K562 (cell line): ENCODE data around the gene SLCO2B1.

Source experiments
- MXD1 ChIP-seq: fragments of 250-450 bp; sonication (Bioruptor Pico); IDR thresholded peaks from 2 replicates; pipeline ENCODE4 v1.8.0; 2021; ENCODE audit warnings: borderline replicate concordance, mild to moderate bottlenecking, moderate library complexity; ENCODE audit not compliant: poor library complexity, severe bottlenecking
- NFXL1 ChIP-seq: fragments of 450-650 bp; formaldehyde crosslinking; IDR thresholded peaks from 2 replicates; pipeline ENCODE4 v1.4.0; 2021; ENCODE audit warnings: mild to moderate bottlenecking
- ZNF23 ChIP-seq: fragments of 250-450 bp; sonication (Bioruptor Pico); IDR thresholded peaks from 2 replicates; pipeline ENCODE4 v1.4.0; 2020; ENCODE audit warnings: mild to moderate bottlenecking

GRCh38 chr11:75135021-75135650, 15.8 kb upstream of the SLCO2B1 start:
- no peak for TF ChIP-seq MXD1 (CRISPR knock-in tag)
- TF ChIP-seq ZNF23 (CRISPR knock-in tag) = no peak
- TF ChIP-seq NFXL1 (CRISPR knock-in tag) = no peak
